ENCODE data around the gene IGFBP3. TPM values are rescaled to one million over a fixed set of nuclear protein-coding genes. Genes with fewer than 3 reads are reported as not detected.
A peak's percentile ranks its signal among the peaks of the same experiment; 100 is the strongest.

Gene IGFBP3
- total RNA-seq, 1 experiment from 2014 or later = 4.1 TPM

GRCh38 chr7:45863715-45864114 is 57.4 kb downstream of the IGFBP3 start:
- DNase-seq (ENCODE audit: low read depth, low spot score) = no peak
- no peaks in the 10 kb centered on the region for H3K4me1 ChIP-seq (ENCODE audit: control insufficient read depth in 1 of 2, insufficient read depth in 2 of 2, low read length in 2 of 2)
- ChIA-PET CTCF (interaction anchor here (0.7 to 1.6 kb wide), 4 partner anchors 8 to 1317 kb away, joined by 3 to 4 read pairs (median 3); no protein-coding TSS in a partner anchor), POLR2A (no interaction called here), RAD21 (ENCODE audit: low non-redundant PET in 1 of 2, low total read pairs in 2 of 2, uncharacterized antibody in 2 of 2, unreplicated experiment in 2 of 2) (interaction anchor here in 1 of 2 experiments (0.9 kb wide), 1 partner anchor 237 kb away, joined by 3 read pairs; no protein-coding TSS in a partner anchor)
- 0 out of 2 replicates have a peak, but pooled peaks cover 9% of the 10 kb centered on the region for H3K27me3 ChIP-seq (ENCODE audit: insufficient read depth, low read length)
- H3K36me3 ChIP-seq (ENCODE audit: control insufficient read depth in 1 of 2, insufficient read depth in 2 of 2, low read length in 2 of 2) = no peaks in the 10 kb centered on the region
- no peaks in the 10 kb centered on the region for H3K79me2 ChIP-seq (ENCODE audit: insufficient read depth, low read length)
- TF ChIP-seq RAD21 (IDR thresholded peaks at IDR 0.05; ENCODE audit: low read depth) = 0 out of 2 replicates have a peak, but pooled peaks have one; percentile 25
- TF ChIP-seq, protein P1, sequence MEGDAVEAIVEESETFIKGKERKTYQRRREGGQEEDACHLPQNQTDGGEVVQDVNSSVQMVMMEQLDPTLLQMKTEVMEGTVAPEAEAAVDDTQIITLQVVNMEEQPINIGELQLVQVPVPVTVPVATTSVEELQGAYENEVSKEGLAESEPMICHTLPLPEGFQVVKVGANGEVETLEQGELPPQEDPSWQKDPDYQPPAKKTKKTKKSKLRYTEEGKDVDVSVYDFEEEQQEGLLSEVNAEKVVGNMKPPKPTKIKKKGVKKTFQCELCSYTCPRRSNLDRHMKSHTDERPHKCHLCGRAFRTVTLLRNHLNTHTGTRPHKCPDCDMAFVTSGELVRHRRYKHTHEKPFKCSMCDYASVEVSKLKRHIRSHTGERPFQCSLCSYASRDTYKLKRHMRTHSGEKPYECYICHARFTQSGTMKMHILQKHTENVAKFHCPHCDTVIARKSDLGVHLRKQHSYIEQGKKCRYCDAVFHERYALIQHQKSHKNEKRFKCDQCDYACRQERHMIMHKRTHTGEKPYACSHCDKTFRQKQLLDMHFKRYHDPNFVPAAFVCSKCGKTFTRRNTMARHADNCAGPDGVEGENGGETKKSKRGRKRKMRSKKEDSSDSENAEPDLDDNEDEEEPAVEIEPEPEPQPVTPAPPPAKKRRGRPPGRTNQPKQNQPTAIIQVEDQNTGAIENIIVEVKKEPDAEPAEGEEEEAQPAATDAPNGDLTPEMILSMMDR (IDR thresholded peaks at IDR 0.05 in 2 of 3, conservative IDR thresholded peaks at IDR 0.05 in 1 of 3; ENCODE audit: borderline replicate concordance in 1 of 3, insufficient read depth in 1 of 3, low read depth in 2 of 3, low read length in 2 of 3) = peak; percentile 56 to 80 (median 58)
- TF ChIP-seq, protein P2, sequence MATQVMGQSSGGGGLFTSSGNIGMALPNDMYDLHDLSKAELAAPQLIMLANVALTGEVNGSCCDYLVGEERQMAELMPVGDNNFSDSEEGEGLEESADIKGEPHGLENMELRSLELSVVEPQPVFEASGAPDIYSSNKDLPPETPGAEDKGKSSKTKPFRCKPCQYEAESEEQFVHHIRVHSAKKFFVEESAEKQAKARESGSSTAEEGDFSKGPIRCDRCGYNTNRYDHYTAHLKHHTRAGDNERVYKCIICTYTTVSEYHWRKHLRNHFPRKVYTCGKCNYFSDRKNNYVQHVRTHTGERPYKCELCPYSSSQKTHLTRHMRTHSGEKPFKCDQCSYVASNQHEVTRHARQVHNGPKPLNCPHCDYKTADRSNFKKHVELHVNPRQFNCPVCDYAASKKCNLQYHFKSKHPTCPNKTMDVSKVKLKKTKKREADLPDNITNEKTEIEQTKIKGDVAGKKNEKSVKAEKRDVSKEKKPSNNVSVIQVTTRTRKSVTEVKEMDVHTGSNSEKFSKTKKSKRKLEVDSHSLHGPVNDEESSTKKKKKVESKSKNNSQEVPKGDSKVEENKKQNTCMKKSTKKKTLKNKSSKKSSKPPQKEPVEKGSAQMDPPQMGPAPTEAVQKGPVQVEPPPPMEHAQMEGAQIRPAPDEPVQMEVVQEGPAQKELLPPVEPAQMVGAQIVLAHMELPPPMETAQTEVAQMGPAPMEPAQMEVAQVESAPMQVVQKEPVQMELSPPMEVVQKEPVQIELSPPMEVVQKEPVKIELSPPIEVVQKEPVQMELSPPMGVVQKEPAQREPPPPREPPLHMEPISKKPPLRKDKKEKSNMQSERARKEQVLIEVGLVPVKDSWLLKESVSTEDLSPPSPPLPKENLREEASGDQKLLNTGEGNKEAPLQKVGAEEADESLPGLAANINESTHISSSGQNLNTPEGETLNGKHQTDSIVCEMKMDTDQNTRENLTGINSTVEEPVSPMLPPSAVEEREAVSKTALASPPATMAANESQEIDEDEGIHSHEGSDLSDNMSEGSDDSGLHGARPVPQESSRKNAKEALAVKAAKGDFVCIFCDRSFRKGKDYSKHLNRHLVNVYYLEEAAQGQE (IDR thresholded peaks at IDR 0.05; ENCODE audit: low read depth) = no peak
- no peak overlapping the region for H3K4me3 ChIP-seq (replicated peaks in 1 of 2; ENCODE audit: low read depth in 1 of 2, low read length in 2 of 2)
- H3K27ac ChIP-seq (ENCODE audit: low read depth, low read length) = no peak overlapping the region
- ATAC-seq = peak; percentile 77
- no peaks in the 10 kb centered on the region for H3K9me2 ChIP-seq (ENCODE audit: insufficient read depth)
- intact Hi-C loops (cut with micrococcal nuclease) = no loop called here
- no peaks in the 10 kb centered on the region for H4K20me1 ChIP-seq (ENCODE audit: insufficient read depth)
- no peak overlapping the region for H3K4me2 ChIP-seq (ENCODE audit: low read length)
- H2AFZ ChIP-seq (ENCODE audit: low read depth, low read length, poor library complexity, severe bottlenecking) = no peak overlapping the region
- BruUV-seq (replicated peaks) = no TSS peak
- no peaks in the 10 kb centered on the region for H3K9me3 ChIP-seq (ENCODE audit: control insufficient read depth in 1 of 2, insufficient read depth in 1 of 2, low read depth in 1 of 2, low read length in 2 of 2)
- H3K9ac ChIP-seq (ENCODE audit: low read length) = no peak overlapping the region

Other genes starting within 250 kb of the IGFBP3 start
- gene CCDC201, start 48.2 kb downstream of the IGFBP3 start, total RNA-seq (2021; ENCODE audit: unreplicated experiment) = not detected
- 0.20 TPM for gene IGFBP1, start 32.8 kb downstream of the IGFBP3 start, total RNA-seq (2021; ENCODE audit: unreplicated experiment)

Measured in HCT116 (cell line).